GM19238 (cell line): ENCODE measurements around the gene STRN.

Source experiments
- DNase-seq: peaks from one replicate; pipeline ENCODE4 v3.0.0; 2011; ENCODE audit warnings: low spot score; ENCODE audit not compliant: insufficient read length

STRN gene

DNA sequence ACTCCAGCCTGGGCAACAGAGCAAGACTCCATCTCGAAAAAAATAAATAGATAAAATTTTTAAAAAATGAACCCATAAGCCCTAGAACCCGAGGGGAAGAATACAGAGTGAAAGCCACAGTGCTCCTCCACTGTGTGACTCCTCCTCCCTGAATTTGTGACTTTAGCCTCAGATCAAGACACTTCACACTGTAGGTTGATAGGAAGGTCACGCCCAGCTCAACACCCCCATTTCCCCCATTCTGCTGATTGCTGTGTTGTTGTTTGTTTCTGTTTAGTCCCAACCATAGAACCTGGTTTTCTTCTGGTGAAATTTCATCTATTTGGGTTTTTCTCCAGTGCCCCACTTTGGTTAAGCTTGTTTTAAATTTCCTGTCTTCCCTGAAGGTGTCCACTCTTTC lies 167.6 kb downstream of the STRN start:
- no peak for DNase-seq

DNA sequence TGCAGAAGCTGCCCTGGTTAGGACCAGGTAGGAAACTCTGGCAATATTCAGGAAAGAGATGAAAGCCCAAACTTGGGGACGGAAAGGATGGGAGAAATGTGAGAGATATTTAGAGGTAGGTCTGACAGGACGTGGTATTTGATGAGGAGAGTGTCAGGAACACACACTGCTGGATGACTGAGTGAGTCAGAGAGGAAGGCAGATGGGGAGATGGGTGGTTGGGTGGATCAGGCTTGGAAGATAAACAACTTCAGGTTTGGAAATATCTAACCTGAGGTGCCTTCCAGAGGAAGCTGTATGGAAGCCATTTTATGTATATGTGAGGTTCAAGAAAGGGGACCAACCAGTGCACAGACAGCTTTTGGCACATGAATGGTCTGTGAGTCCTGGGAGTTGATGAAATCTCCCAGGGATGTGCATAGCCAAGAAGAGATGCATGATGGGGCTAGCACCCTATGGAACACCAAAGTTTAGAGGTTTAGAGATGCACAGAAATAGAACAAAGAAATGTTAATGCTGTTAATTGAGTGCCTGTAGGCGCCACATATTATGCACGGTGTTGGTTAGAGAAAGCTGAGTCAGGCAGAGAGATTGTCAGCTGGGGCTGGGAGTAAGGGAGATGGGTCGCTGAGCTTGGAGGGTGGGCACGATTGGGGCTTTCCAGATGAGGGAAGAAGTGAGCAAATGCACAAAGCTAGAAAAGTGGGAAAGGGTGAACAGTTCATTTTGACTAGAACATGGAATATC lies 168.8 kb downstream of the STRN start:
- DNase-seq = no peak
